ENCODE data around the gene LDLRAD4. TPM values are rescaled to one million over a fixed set of nuclear protein-coding genes. Genes with fewer than 3 reads are reported as not detected.

The LDLRAD4 gene
- total and polyA plus RNA-seq, 12 donors = 3.9 to 64.5 (median 36.0) TPM

GRCh38 chr18:13206301-13206700 is 12.3 kb upstream of the LDLRAD4 start:
- WGBS, 4 donors = 84 to 93% (median 85%) methylated on average over 6 of the region's 6 CpGs
- Histone ChIP-seq H3K27me3 (peaks cover under 1% of the 10 kb centered on the region), H3K36me3 (replicated peaks in 1 of 2) (no peaks in the 10 kb centered on the region), H3K9me3 (replicated peaks in 1 of 3) (no peaks in the 10 kb centered on the region), H3K4me1 (replicated peaks in 1 of 2) (no peaks in the 10 kb centered on the region), H3K4me3 (no peak overlapping the region), H3K27ac (no peak overlapping the region)
- TF ChIP-seq POLR2A (IDR thresholded peaks at IDR 0.05) (no peak), CTCF (IDR thresholded peaks at IDR 0.05) (no peak)
- no peak for DNase-seq
- intact Hi-C loops (cut with DNase I) = loop anchor here in 1 of 2 donors (10.0 kb wide), 2 partner anchors 82 to 418 kb away; no protein-coding TSS in a partner anchor

- H3K27me3 ChIP-seq = peaks cover 3% of the 10 kb centered on the region
- intact Hi-C loops (cut with DNase I) = loop anchor here in 1 of 2 donors (10.0 kb wide), 2 partner anchors 82 to 418 kb away; no protein-coding TSS in a partner anchor
- H3K36me3 ChIP-seq (replicated peaks in 1 of 2) = no peaks in the 10 kb centered on the region
- H3K27ac ChIP-seq = no peak overlapping the region
- H3K4me3 ChIP-seq = no peak overlapping the region
- H3K4me1 ChIP-seq (replicated peaks in 1 of 2) = no peaks in the 10 kb centered on the region
- no peak for TF ChIP-seq CTCF (IDR thresholded peaks at IDR 0.05)
- no peak for TF ChIP-seq POLR2A (IDR thresholded peaks at IDR 0.05)
- 90 to 98% (median 92%) methylated on average over 6 of the region's 6 CpGs for WGBS, 4 donors
- no peaks in the 10 kb centered on the region for H3K9me3 ChIP-seq (replicated peaks in 1 of 3)
- no peak for DNase-seq
Measured at GRCh38 chr18:13207294-13207693, 11.3 kb upstream of the LDLRAD4 start.

GRCh38 chr18:13211534-13211933 is 7.0 kb upstream of the LDLRAD4 start:
- no peaks in the 10 kb centered on the region for H3K9me3 ChIP-seq (replicated peaks in 1 of 3)
- intact Hi-C loops (cut with DNase I) = loop anchor here in 1 of 2 donors (10.0 kb wide), 1 partner anchor 423 kb away; no protein-coding TSS in a partner anchor
- TF ChIP-seq CTCF (IDR thresholded peaks at IDR 0.05) = no peak
- TF ChIP-seq POLR2A (IDR thresholded peaks at IDR 0.05) = no peak
- 51 to 62% (median 60%) methylated on average over 7 of the region's 7 CpGs for WGBS, 4 donors
- H3K4me3 ChIP-seq = no peak overlapping the region
- no peak for DNase-seq
- H3K27me3 ChIP-seq = peaks cover 3% of the 10 kb centered on the region
- no peak overlapping the region for H3K27ac ChIP-seq
- peaks cover 0 to 7% of the 10 kb centered on the region in 2 donors for H3K4me1 ChIP-seq (replicated peaks in 1 of 2)
- H3K36me3 ChIP-seq (replicated peaks in 1 of 2) = no peaks in the 10 kb centered on the region

- TF ChIP-seq POLR2A (IDR thresholded peaks at IDR 0.05) (no peak), CTCF (IDR thresholded peaks at IDR 0.05) (no peak)
- no peaks in the 10 kb centered on the region for H3K9me3 ChIP-seq (replicated peaks in 1 of 3)
- DNase-seq = no peak
- no peak overlapping the region for H3K4me3 ChIP-seq
- H3K27ac ChIP-seq = no peak overlapping the region
- no peaks in the 10 kb centered on the region for H3K36me3 ChIP-seq (replicated peaks in 1 of 2)
- intact Hi-C loops (cut with DNase I) = loop anchor here in 1 of 2 donors (10.0 kb wide), 1 partner anchor 422 kb away; no protein-coding TSS in a partner anchor
- WGBS, 4 donors = 80 to 88% (median 85%) methylated on average over 18 of the region's 18 CpGs
- peaks cover 5 to 12% of the 10 kb centered on the region in 2 donors for H3K4me1 ChIP-seq (replicated peaks in 1 of 2)
- H3K27me3 ChIP-seq = peaks cover 3% of the 10 kb centered on the region
Measured at GRCh38 chr18:13213036-13213795, 5.3 kb upstream of the LDLRAD4 start.
